Ramos (cell line): ENCODE measurements around the gene ZNF19.

Source experiments
- in situ Hi-C: fragments of 300-500 bp; cut with MboI; formaldehyde crosslinking; loops from one replicate; pipeline ENCODE4 v1.14.3; 2022; ENCODE audit warnings: low sequenced_read_pairs; ENCODE audit not compliant: unreplicated experiment

The ZNF19 gene

DNA sequence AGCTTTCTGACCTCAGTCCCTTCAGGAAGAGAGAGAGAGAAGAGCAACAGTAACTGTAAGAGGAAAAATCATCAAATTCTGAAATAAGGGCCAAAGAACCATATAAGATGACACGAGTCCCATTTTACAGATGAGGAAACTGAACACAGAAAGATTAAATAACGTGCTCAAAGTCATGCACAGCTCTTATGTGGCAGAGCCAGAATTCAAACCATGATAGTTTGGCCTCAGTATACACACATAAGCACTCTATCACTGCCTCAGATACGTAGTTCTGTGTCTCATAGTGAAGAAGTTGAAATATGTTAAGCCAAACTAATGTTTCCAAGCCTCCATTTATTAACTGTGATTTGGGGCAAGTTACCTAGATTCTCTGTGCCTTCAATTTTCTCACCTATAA lies 1.9 kb upstream of the ZNF19 start:
- in situ Hi-C loops: no loop called here

DNA sequence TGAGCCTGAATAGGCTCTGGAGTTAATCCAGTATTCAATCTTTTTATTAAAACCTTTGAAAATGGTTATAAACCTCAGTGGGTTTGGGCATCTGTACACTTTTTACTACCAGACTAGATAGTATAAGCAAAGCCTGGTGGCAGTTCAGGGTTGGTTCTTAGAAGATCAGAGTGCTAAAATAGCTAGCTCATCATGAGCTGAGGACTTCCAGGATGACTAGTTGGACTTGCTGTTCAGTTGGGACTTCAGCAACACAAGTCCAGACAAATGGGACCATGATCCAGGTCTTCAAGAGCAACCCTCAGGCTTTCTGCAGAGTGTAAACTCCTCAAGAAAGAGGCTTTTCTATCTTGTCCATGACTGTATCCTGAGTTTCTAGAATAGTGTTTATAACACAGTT lies 1.2 kb upstream of the ZNF19 start:
- in situ Hi-C loops: no loop called here

DNA sequence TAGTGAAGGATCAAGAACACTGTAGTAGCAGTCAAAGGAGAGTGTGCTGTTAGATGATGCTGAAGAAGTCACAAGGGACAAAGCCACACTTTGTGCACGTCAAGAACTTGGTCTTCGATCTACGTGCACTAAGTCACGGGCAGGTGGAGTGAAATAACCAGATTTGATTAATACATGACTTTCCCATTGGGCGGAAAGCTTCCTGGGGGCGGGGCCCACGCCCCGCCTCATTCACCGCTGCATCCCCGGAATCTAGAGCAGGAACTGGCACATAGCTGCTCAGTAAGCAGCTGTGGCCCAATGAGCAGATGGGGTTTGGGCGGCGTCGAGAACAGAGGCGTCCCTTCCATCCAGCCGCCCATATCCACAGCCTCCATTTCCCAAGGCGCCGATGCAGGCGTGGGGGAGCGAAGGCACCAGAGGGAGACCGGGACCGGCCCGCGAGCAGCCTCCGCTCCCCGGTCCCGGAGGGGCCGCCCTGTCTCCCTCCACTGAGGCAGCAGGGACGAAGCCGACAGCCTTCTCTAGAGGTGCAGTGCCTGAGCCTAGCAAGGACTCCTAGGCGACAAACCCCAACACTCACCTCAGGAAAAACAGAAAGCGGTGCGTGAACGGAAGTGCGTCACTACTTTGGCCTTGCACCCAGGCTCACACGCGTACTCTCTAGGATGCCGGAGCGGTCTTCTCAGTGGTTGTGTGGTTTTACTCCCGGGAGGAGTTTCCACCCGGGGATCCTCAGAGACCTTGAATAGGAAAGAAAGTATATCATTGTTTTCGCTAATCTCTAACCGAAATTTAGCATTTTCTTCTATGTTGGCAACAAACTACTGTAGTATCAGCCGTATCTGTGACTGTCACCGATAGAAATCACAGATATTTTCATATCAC lies 4.9 kb downstream of the ZNF19 start:
- in situ Hi-C loops: no loop called here

DNA sequence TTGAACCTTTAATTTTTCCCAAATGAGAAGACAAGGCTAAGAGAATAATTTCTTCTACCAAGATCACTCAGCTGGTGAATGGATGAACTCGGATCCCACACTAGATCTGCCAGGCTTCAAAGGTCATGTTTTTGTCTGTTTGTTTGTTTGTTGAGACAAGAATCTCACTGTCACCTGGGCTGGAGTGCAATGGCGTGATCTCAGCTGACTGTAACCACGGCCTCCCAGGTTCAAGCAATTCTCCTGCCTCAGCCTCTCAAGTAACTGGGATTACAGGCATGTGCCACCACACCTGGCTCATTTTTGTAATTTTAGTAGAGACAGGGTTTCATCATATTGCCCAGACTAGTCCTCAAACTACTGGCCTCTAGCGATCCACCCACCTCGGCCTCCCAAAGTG lies 6.6 kb downstream of the ZNF19 start:
- in situ Hi-C loops: no loop called here

DNA sequence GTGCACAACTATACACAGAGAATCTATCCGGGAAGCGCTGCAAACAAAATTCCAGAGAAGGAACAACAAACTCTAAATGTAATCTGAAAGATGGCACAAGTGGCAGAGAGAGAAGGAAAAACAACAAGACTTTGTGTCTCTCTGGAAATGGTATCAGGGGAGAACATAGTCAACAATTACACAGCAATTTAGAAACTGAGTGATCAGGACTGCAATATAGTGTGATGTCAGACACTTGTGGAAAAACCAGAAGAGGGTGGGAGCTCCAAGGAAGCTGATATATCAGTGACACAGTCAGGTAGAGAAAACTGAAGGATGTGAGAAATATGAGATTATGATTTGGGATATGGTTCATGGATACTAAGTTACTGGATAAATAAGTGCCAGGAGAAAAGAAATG lies 8.2 kb downstream of the ZNF19 start:
- in situ Hi-C loops: no loop called here

DNA sequence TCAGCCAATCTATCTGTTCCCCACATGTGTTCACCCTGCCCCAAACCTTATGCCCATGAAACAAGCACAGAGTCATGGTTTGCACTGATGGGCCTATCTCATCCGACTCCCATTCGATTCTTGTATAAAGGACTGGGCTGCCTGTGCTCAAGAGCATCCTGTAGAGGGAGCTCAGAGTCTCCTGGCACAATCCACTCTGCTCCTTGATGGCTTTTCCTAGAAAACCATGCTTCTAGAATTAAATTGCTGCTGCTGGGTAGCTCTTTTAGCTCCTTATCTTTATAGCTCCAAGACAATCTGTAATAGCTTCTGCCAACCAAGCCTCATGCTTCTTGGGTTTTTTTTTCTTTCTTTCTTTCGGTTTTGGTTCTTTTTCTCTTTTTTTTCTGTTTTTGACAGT lies 9.7 kb downstream of the ZNF19 start:
- in situ Hi-C loops: no loop called here

- in situ Hi-C loops: no loop called here
These were observed 12.5 kb downstream of the ZNF19 start for GRCh38 chr16:71476457-71477124.

DNA sequence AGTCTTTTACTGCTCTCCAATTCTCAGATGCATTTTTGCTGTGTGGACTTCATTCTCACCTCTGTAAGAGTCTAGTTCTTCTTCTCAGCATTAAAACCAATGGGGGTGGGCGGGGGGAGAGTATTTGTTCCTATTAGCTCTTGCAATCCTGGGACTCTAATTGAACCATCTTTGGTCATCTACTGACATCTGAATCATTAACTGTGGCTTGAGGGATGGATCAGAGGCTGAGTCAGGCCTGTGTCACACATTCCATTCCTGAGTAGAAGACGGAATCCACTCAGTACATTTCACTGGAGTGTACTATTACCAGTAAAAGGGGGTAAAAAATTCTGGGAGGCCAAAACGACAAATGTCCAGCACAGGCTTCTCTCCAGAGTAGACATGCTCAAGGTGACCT lies 14.3 kb downstream of the ZNF19 start:
- in situ Hi-C loops: no loop called here

- in situ Hi-C loops: no loop called here
These were observed 15.2 kb downstream of the ZNF19 start for GRCh38 chr16:71473891-71474290.

DNA sequence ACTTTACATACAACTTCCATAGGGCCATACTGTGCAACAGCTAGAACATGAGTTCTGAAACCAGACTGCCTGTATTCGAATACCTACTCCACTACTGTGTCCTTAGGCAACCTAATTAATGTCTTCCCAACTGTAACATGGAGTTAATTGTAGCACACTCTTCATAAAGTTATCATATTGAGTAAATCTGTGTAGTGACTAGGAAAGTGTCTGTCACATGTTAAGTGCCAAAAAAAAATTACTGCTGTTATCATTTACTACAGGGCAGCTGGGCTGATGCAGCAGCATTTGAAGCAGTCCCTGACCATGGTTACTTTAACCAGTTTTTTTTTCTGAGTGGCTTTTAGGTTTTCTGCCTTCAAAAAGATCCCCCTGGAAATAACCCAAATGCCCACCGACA lies 16.2 kb downstream of the ZNF19 start:
- in situ Hi-C loops: no loop called here

GRCh38 chr16:71472051-71472450 lies 17.1 kb downstream of the ZNF19 start:
- in situ Hi-C loops: no loop called here

GRCh38 chr16:71467810-71468209 lies 21.3 kb downstream of the ZNF19 start:
- in situ Hi-C loops: no loop called here

- in situ Hi-C loops: no loop called here
These were observed 24.9 kb downstream of the ZNF19 start for GRCh38 chr16:71464231-71464630.

DNA sequence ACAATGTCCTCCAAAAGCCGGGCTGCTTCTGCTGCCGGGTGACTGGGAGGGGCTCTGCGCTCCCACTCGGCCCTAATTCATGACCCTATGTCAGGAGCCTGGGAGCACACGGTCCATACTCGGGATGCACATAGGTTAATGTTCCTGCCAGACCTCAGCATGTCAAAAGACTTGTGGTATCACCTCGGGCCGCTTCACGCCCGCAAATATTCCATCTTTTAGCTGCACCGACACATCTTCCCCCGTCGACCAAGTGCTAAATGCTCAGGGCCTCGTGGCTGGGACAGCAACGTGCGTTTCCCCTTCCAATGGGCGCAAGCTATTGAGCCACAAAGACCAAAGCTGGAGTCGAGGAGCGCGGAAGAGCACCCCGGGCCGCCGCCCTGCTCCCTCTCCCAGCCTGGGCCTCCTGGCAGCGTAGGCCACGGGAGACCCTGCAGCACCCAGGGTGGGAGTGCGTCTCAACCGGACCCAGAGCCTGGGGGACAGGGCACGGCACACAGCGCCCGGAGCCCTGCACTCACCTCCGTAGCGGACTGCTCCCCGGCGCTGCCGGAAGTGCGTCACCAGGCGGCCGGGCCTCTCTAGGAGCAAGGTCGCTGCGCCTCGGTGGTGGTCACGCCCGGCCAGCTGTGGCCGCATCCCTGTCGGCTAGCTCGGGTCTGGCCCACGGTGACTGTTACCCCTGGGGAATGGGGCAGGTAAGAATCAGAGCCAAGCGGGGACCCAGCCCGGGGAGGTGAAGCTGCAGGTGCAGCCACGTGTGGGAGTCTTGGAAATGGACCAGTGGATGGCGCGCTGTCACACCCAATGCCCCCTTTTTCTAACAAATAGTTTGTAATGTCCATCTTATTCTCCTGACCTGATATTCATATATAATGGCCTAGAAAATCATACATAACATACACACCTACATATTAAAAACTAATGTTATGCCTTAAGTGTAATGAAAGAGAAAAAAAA lies 27.2 kb downstream of the ZNF19 start, which contains the start of gene ZNF23:
ZNF23 (minus strand) TSS at position 562 of the 963 bp plus-strand sequence. CDS start 5,451 bp downstream, outside the sequence.
- in situ Hi-C loops: no loop called here

DNA sequence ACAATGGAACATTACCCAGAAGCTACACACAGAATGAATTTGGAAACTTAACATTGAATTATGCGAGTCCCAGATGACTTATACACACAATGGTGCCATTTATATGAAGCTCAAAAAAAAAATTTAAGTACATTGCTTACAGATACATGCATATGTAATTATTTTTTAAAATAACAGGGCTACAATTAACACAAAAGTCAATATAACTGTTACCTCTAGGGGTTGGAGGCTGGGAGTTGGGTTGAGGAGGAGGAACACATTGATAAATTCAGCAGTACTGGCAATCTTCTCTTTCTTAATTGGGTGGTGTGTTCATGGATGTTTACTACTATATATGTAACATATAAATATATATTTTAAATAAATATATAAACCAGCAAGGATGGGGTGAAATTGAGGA lies 28.2 kb downstream of the ZNF19 start:
- in situ Hi-C loops: no loop called here

- in situ Hi-C loops: no loop called here
These were observed 28.9 kb downstream of the ZNF19 start for GRCh38 chr16:71460236-71460635.

DNA sequence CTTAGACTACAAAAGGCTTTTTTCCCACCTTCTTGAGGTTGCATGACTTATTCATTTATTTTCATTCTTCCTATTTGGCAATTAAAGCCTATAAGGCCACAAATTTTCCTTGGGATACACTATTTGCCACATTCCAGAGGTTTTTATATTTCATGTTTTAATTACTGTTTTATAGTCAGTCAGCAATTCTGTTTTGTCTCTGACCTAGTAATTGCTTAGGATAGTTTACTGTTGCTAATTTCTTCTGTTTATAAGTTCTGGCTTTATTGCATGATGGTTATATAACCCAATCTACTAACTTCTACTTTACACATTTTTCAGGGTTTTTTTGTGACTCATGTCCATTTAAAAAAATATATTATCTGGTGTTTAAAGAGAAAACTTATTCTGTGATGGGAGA lies 29.6 kb downstream of the ZNF19 start:
- in situ Hi-C loops: no loop called here

DNA sequence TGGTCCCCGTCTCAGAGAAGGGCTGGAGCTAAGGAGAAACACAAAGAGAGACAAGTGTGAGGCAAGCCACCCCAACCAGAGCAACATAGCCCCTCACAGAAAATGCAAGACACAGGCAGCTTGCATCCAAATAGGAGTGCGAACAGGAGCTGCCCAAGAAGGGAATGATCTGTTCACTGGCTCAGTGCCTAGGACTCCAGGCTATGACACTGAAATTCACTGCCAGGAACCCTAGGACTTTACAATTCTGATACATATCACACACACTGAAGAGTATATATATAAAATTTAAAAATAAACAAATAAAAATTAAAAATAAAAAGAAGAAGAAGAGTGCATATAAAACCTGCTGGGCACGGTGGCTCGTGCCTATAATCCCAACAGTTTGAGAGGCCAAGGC lies 32.3 kb downstream of the ZNF19 start:
- in situ Hi-C loops: no loop called here

DNA sequence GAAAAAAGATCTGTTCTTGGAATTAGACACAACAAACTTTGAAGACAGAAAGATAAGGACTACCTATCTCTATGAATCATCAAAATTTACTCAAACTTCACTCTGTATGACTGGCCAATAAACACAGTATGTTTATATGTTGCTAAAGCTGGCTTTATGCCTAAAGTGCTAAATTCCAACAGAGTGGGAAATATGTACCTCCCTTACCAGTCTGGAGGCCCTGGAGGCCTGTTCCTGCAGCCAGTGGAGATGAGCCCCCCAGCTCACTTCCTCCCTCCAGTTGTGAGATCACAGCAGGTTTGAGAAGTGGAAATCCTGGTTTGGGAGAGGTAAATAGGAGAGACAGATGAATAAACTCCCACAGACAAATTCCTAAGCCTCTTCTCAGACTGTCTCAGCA lies 36.1 kb downstream of the ZNF19 start:
- in situ Hi-C loops: no loop called here

- in situ Hi-C loops: no loop called here
These were observed 40.1 kb downstream of the ZNF19 start for GRCh38 chr16:71449020-71449419.
